Stimulated activated CD8-positive, alpha-beta memory T cell treated with anti-CD3 and anti-CD28 coated beads, Interleukin-7, amount 100 ng/mL, for 4 hours (primary cell): ENCODE data around the gene VKORC1L1.
"Not testable (repeated sequence)": the region's sequence is repeated elsewhere in the genome, so short reads cannot be mapped to it uniquely, and the experiment has no call there.

Source experiments
- DNase-seq, 2 donors: peaks; one replicate each; pipeline ENCODE4 v3.0.0-alpha.2; 2020; ENCODE audit warnings: low read depth in 2 of 2

Gene VKORC1L1

GRCh38 chr7:65884983-65885382 lies 12.1 kb downstream of the VKORC1L1 start:
- not testable (repeated sequence) for DNase-seq

- not testable (repeated sequence) for DNase-seq
Measured at GRCh38 chr7:65885533-65885932, 12.7 kb downstream of the VKORC1L1 start.

GRCh38 chr7:65888434-65889156 lies 15.7 kb downstream of the VKORC1L1 start:
- DNase-seq, result not testable (repeated sequence)

GRCh38 chr7:65889722-65890121 lies 16.8 kb downstream of the VKORC1L1 start:
- not testable (repeated sequence) for DNase-seq

- no peak for DNase-seq
Measured at GRCh38 chr7:65892161-65892560, 19.3 kb downstream of the VKORC1L1 start.

- no peak for DNase-seq
Measured at GRCh38 chr7:65892835-65893234, 20.0 kb downstream of the VKORC1L1 start.

GRCh38 chr7:65896279-65896870 lies 23.5 kb downstream of the VKORC1L1 start:
- no peak for DNase-seq

- not testable (repeated sequence) for DNase-seq
Measured at GRCh38 chr7:65897289-65897688, 24.4 kb downstream of the VKORC1L1 start.

GRCh38 chr7:65898677-65899447 lies 26.0 kb downstream of the VKORC1L1 start:
- not testable (repeated sequence) for DNase-seq

- DNase-seq, result no peak
Measured at GRCh38 chr7:65902306-65902705, 29.4 kb downstream of the VKORC1L1 start.

- DNase-seq, result no peak
Measured at GRCh38 chr7:65907501-65908198, 34.8 kb downstream of the VKORC1L1 start.

- no peak for DNase-seq
Measured at GRCh38 chr7:65910237-65910636, 37.4 kb downstream of the VKORC1L1 start.

GRCh38 chr7:65912237-65912636 lies 39.4 kb downstream of the VKORC1L1 start:
- no peak for DNase-seq

GRCh38 chr7:65915921-65916657 lies 43.2 kb downstream of the VKORC1L1 start:
- no peak for DNase-seq

GRCh38 chr7:65923316-65923715 lies 50.4 kb downstream of the VKORC1L1 start:
- DNase-seq, result no peak

- no peak for DNase-seq
Measured at GRCh38 chr7:65924193-65924592, 51.3 kb downstream of the VKORC1L1 start.

GRCh38 chr7:65925040-65925439 lies 52.2 kb downstream of the VKORC1L1 start:
- no peak for DNase-seq

GRCh38 chr7:65926588-65926987 lies 53.7 kb downstream of the VKORC1L1 start:
- no peak for DNase-seq

GRCh38 chr7:65927489-65928448 lies 54.9 kb downstream of the VKORC1L1 start:
- no peak for DNase-seq

- DNase-seq, result no peak
Measured at GRCh38 chr7:65931685-65932084, 58.8 kb downstream of the VKORC1L1 start.
